HUDEP-2 (cell line): ENCODE results near the gene KISS1.
A peak's percentile ranks its signal among the peaks of the same experiment; 100 is the strongest.

Source experiments
- DNase-seq, 76 experiments: peaks; one replicate each; lab custom pipeline; 2025; ENCODE audit not compliant: unreplicated experiment in 76 of 76; lab: John Stamatoyannopoulos, UW

The KISS1 gene

DNA sequence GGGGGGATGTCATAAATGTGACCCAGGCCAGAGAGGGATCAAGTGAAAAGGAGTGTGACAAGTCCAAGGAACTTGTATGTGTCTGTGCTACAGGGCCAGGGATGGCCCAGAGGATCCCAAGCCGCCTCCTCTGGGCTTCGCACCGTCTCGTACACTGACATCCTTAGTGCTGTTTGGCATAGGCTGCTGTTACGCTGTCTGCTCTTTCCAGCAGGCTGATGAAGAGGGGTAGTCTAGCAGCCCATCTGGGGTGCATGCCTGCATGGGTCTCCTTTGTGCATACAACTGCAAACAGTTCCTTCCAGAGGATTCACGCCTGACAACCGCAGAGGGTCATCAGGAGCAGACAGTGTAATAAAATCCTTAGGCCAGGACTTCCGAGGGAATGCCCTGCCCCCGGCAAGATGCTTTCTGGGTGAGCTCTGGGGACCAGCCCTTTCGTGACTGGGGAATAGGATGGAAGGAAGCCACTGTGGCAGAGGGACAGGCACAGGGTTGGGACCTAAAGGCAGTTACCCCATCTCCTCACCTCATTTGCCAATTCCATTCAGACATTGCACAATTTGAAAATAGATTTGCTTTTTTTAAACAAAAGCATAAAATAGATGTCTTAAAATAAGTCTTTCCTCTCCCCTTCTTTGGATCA is 23.8 kb upstream of the KISS1 start:
- no peak for DNase-seq

DNA sequence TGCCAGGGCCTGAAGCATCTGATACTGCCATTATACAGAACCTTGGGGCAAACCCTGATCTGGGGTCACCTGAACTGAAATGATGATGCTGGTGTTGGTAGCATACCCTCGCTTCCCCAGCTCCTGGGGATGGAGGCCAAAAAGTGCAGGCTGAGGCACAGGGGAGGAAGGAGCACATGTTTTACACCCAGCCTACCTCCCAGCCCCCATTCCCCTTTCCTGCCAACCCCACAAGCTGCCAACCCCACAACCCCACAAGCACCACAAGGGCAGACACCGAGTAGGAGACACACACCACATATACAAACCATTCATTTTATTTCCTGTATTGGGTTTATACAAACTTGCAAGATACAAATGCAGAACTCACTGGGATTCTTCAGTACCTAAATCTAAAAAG is 22.3 kb upstream of the KISS1 start:
- no peak for DNase-seq

DNA sequence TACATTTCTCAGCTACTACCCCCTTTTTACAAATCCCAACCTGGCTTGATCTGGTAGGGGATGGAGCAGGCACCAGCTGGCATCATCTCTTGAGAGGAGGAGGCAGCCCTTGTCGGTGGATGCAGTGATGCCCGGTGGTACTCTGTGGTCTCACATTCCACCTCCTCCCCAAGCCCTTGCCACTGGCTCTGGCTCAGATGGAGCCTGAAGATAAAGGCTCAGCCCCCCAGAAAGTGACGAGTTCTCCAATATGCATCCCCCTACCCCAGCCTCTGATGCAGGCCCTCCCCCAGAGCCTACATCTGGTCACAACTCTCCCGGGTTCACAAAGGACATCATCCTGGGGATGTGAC is 21.3 kb upstream of the KISS1 start:
- DNase-seq: no peak

DNA sequence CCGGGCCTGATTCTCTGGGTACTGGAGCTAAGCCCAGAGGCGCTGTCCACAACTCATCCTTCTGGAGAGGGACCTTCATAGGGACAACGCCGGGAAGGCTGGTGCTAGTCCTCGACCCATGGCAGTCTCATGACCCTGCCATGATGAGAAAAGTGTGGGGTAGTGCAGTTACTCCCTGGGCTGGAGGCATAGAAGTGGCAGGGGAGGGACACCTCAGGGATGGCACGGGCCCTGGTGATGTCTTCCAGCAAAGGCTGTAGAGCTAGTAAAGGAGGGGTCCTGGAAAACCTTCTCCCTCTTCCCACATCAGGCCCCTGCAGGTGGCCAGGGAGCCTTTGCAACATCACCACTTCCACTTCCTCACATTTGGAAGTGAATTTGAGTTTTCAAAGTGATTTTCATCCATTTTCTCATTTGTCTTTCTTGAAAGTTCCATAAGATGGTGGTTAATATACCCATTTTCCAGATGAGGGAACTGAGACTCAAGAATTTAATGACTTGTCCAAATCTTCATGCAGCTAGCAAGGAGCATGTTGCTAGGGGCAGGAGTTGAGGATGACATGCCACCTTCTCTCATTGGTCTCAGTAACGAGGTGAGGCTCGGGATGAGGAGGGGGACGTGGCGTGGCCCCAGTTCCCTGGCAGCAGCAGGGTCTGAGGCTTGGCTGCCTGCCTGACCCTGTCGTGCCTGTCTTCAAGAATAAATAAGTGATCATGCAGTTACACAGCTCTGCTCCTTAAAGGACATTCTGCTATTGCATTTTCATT is 20.8 kb upstream of the KISS1 start:
- DNase-seq: no peak

DNA sequence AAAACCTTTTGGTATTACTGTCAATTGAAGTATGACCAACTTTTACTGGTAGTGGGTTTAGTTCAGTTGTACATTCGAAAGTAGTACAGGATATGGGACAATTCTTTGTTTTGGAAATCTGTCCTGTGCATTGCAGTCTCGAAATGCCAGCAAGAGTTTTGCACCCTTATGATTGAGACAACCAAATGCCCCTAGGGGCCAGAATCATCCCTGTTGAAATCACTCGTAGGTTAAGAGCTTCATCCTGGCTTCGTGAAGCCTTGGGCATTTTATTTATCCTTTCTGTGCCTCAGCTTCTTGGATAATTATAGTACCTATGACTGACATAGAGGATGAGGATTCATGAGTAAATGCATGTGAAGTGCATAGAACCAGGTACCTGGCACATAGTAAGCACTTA is 19.9 kb upstream of the KISS1 start:
- no peak for DNase-seq

DNA sequence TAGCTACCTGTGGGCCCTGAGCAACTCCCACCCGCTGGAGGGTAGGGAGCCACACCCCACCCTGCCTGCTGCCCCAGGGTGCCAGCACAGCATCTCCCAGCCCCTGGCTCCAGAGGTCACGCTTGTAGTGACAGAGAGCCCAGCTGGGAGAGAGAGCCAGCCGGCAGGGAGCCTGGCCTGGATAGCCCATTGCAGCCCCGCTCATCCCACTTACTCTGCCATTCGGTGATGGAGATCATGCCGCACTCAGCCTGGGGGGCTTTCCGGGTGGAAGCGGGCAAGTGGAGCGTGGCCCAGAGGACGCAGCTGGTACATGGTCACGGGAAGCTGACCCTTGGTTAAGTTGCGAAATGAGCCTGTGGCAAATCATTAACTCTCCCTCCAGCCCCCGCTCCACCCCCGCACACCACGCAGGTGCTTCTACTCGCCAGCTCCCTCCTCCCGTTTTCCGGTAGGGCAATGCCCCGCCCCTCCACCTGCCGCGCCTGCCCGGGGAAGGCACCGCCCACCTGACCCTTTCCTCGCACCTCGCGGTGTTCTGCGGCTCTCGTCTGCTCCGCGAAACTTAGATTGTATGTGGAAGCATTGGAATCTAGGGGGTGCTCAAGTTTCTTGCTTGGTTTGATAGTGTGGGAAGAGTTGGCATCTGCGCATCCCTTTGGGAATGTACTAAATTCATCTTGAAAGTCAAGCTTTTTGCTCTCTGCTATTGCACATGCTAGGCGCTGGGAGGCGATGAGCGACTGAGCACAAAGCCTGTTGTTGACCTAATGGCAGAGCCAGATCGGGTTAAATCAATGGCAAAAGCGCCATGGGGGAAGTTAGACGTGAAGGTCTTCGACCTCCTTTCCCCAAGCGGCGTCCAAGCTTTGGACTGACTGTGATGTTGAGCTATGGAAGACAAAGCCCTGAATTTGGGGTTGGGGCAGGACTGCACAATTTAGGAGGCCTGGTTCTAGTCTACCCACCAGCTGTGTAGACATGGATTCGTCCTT is 17.7 kb upstream of the KISS1 start, which contains the start of gene GOLT1A:
TSS of gene GOLT1A (minus strand) at position 321 of the 995 bp plus-strand sequence. CDS start at position 239, 82 bp downstream.
- peak in 44 of 76 experiments; percentile 2 to 54 (median 28) for DNase-seq

DNA sequence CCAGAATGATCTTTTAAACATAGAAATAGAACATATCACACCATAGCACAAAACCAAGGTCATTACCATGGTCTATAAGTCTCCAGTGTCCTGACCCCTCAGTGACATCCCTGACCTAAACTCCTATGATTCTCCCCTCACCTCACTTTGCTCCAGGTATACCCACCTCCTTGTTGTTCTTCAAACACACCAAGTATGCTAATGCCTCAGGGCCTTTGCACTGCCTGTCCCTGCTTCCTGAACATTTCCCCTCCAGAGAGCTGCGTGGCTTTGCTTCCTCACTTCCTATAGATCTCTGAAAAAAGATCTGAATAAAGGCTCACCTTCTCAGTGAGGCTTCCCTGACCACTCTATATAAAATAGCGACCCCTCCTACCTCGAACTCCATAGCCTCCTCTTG is 16.4 kb upstream of the KISS1 start:
- no peak for DNase-seq

DNA sequence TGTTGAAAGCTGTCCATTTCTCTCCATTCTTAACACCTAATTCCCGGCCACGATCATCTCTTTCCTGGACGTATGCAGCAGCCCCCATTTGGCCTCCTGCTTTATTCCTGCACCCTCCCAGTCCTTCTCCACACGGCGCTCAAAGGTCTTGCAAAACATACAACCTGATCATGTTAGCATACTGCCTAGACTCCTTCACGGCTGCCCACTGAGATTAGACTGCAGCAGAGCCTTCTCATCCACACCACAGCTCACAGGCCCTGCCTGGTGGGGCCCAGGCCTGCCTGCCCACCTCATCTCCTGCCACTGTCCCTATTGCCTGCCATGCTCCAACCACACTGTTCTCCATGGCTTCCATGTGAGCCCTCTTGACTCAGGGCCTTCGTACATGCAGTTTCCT is 14.8 kb upstream of the KISS1 start:
- DNase-seq: no peak

DNA sequence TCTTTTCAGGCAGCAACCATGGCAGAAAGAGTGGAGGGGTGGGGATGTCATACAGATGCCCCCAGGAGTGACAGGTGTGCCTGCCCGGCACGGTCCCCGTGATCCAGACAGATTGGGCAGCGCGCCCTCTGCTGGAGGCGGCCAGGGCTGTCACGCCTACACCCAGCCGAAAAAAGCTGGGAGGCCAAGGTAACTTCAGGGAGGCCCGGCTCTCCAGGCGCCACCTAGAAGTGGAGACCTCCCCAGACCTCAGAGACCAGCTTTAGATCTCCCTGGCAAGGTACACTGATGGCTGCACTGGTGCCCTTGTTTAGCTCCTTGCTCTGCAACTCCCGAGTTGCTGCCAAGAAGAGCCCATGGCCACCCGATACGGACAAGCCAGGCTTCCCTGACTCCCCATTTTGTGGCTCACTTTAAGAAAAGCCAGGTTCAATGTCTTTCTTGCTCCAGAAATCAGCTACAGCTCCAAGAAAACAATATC is 10.9 kb upstream of the KISS1 start:
- peak in 35 of 76 experiments; percentile 3 to 61 (median 24) for DNase-seq

DNA sequence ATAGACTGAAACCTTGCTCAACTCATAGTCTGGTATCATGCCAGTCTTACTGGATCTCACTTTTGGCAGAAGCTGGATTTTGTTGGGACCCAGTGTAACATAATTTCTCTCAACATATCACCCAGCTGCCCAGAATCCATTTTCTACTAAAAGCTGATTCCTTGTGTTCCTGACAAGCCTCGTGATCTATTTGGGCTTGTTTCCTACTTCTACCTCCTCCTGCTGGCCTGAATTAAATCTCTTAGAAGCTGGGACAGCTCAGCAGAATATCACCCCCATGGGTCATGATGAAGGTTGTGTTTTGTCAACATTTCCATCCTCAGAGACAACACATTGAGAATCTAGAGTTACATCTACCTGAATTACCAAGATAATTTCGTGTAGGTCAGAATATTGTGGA is 9.8 kb upstream of the KISS1 start:
- DNase-seq: no peak

DNA sequence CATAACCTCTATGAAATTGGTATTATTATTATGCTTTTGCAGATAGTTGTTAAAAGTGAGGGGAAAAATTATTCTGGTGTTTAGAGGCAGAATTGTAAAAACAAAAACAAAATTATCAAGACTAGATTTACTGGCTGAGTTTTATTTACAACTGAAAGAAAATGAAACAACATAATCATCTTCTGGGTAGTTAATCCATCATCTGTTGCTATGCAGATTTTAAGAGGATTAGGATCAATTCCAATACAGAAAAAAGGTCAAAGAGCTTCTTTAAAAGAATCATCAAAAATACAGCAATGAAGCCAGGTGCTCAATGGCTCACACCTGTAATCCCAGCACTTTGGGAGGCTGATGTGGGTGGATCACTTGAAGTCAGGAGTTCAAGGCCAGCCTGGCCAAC is 9.2 kb upstream of the KISS1 start:
- DNase-seq: no peak

DNA sequence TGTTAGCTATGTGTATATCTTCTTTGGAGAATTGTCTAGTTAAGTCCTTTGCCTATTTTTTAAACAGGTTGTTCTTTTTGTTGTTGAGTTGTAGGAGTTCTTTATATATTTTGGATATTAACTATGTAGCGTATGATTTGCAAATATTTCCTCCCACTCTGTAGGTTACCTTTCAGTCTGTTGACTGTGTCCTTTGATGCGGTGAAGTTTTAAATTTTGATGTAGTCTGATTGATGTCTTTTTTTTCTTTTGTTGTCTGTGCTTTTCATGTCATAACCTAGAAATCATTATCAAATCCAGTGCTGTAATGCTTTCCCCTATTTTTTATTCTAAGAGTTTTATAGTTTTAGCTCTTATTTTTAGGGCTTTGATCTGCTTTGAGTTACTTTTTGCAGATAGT is 8.7 kb upstream of the KISS1 start:
- DNase-seq: no peak

DNA sequence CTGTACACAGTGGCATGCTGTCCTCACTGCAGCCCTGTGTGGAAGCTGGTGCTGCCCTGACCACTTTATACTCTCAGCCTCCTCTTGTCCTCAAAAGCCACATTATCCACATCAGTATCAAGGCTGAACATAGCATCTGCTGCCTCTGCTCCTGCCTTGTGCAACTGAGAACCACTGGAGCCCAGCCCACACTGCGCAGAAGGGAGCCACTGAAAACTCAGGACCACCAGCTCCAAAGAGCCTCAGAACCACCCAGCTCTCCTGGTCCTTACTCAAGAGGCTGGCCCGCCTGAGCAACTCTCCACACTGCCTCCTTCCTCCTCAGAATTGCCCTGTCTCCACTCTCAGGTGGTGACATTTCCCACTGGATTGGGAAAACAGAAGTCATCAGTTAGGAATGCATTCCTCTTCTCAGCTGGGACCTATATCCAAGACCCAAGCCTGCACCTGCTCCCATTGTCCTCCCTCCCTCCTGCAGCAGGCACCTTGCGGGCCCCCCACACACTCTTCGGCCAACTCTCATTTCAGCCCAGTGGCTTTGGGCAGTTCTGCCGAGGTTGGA is 7.0 kb upstream of the KISS1 start:
- DNase-seq: no peak

DNA sequence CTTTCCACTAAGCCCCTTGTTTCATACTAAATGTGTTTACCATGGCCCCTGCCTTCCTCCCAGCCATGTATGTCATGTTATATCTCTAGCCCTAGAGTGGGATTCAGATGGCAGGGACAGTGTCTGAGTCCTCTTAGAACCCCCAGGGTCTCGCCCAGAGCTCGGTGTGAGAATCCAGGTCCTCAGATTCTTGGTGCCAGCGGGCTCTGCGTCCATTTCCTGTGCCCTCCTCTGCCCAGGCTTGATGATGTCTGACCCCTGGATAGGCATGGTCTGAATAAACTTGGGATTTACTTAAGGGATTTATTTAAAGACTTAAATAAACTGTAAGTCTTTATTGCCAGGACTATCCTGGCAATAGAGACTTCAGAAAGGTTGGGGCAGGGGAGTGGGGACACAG is 6.2 kb upstream of the KISS1 start:
- DNase-seq: no peak

DNA sequence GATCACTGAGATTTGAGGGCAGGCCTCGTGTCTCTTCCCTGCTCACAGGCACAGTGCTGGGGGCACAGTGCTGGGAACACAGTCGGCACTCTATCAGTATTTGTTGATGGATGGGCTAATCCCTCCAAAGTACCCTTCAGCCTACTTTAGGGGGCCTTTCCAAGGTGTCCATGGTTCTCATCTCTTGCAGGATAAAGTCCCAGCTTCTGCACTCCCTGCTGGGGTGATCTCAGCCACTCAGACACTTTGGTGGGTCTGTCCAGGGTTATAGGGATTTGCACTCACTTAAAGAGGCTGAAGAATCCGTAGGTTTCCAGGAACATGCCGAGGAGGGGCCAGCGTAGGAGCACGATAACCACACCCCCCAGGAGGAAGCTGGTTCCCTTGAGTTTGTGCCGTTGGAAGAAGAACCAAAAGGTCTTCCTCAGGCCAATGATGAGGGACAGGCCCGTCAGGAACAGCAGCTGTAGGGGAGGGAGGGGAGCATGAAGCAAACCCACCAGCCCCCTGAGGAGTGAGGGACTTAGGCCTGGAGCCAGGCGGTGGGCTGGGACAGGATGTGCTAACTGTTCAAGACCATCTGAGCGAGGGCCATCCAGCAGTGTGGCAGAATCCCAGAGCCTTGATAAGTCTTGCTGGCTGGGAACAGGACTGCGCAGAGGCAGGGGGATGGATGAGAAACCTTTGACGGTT is 5.2 kb upstream of the KISS1 start:
- no peak for DNase-seq

DNA sequence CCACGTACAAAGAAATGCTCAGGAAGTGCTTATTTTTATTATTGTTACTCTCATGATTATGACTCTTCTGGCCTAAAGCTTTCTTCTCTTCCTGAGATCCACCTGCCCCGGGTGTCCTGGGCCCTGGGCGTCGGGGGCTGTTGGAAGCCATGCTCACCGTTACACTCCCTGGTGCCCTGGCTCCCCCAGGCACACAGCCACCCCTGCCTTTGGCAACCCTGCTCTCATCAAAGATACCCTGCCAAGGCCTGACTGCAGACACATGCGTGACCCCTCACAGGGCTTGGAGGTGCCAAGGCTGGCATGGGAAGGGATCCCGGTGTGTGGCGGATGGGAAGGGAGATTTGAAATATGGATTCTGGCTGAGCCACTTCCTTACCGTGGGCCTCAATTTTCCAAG is 3.3 kb upstream of the KISS1 start:
- DNase-seq: no peak

DNA sequence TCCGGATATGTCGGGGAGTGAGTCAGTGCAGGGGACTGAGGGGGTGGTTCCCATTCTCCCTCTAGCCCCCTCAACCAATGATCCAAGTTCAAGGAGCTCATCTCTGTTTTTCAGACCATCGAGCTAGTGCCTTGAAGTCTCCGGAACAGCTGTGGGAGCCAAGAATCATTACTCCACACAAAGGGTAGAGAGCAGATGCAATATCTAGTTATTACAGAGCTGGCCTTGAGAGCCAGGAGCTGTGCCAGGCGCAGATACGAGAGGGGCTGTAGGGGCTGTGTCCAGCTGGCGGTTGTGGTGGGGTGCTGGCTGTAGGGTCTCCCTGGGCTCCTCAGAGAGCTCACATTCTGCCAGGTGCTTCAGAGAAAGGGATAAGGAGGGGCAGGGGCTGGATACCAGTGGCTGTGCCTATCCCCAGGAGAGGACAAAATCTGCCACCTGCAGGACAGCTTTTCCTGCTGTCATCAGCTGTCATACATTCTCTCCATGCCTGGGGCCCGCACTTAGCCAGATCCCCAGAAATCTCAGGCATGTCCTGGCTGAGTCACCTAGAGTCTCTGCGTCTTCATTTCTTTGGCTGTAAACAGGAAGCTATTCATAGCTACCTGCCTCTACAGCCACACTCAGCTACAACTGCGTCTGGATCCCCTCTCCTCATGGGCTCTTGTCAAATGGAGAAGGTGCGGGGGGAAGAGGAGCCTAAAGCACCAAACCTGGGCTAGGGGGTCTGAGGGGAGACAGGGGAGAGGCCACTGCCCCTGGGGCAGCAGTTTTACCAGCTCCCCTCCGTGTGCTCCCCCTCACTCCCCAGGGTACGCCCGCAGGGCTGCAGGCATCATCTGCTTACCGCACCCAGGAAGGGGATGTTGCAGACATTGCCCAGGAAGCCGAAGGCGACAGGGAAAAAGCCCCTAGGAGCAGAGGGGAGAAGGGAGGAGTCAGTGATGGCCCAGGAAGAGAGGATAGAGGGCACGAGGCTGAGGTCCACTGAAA is 2.4 kb upstream of the KISS1 start:
- DNase-seq: no peak

DNA sequence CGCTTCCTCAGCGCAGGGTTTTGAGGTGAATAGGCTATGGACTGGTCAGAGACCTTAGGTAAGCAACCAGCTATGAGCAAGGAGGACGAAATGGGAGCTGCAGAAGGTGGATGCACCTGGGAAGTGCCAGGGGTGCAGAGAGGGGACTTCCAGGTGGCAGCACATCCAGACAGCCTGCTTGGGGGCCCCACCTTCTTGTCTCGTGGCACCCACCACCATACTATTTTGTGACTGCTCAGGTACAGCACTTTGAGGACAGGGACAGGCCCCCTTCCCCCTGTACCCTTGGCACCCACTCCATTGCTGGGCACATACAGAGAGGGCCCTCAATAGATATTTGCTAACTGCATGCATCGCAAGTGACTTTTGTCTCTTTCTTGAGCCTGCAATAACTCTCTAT is 777 bp upstream of the KISS1 start:
- DNase-seq: no peak

DNA sequence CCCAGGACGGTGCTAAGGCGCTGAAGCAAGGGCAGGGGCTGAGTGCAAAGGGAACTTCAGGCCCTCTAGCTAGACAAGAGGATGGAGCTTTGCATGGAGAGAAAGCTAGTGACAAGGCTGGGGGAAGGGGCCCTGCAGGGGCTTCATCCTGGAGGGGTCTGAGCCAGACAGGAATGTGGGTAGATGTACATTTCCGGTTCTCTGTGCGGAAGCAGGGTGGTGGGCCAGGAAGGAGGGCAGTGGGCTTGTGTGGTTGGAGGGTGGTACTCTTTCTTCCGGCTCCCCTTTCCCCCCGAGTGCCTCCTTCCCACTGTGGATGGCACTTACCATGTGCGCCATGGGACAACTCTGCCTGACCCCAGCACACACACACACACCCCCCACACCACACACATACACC is 1.5 kb downstream of the KISS1 start:
- DNase-seq: no peak
